ENCODE results near the gene OR6V1.
"Not testable (repeated sequence)": the region's sequence is repeated elsewhere in the genome, so short reads cannot be mapped to it uniquely, and the experiment has no call there.

Gene OR6V1

GRCh38 chr7:143096146-143096545, 44.0 kb downstream of the OR6V1 start:
- in situ Hi-C loops (cut with MboI; ENCODE audit: low pct_unique_long_range_greater_than_20kb, low sequenced_read_pairs, unreplicated experiment): no loop called here
- TF ChIP-seq CTCF (IDR thresholded peaks at IDR 0.05; ENCODE audit: extremely low read depth, insufficient read depth, missing control alignments): no peak
- DNase-seq (ENCODE audit: low spot score): no peak

- DNase-seq (ENCODE audit: low spot score); in situ Hi-C loops (cut with MboI; ENCODE audit: low pct_unique_long_range_greater_than_20kb, low sequenced_read_pairs, unreplicated experiment): not testable (repeated sequence)
Measured at GRCh38 chr7:143099579-143099978, 47.4 kb downstream of the OR6V1 start.

Measured in GM13977 (cell line).